ENCODE measurements around the gene CCDC188.
A peak's percentile ranks its signal among the peaks of the same experiment; 100 is the strongest.

Gene CCDC188

DNA sequence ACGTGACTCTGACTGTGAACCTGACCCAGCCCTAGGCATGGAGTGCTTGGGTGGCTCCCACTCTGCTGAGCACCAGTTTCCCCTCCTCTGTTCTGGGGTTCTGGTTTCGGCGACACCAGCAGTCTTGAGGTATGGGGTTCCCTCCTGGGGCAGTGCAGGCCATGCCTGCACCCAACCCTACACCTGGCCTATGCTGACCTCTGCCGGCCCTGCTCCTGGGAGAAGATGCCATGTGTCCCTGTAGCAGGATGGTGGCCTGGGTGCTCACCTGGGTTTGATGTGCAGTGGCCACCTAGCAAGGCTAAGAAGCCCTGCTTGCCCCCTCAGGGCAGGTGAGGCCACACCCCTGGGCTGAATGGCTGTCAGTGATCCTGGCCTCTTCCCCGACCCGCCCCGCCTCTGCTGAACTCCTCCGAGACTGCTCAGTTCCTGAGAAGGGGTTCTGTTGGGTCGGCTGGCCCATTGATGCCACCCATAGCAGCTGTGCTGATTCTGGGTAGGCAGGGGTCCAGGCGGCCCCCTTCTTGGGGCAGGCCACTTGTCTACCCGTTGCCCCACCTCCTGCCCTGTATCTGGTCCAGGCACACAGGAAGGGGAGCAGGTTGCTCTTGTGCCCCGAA is 16.8 kb downstream of the CCDC188 start:
- no peak for TF ChIP-seq CTCF (IDR thresholded peaks at IDR 0.05)
- H3K4me3 ChIP-seq = no peak overlapping the region
- no peak for DNase-seq (ENCODE audit: low spot score)
- no peak overlapping the region for H3K27ac ChIP-seq

DNA sequence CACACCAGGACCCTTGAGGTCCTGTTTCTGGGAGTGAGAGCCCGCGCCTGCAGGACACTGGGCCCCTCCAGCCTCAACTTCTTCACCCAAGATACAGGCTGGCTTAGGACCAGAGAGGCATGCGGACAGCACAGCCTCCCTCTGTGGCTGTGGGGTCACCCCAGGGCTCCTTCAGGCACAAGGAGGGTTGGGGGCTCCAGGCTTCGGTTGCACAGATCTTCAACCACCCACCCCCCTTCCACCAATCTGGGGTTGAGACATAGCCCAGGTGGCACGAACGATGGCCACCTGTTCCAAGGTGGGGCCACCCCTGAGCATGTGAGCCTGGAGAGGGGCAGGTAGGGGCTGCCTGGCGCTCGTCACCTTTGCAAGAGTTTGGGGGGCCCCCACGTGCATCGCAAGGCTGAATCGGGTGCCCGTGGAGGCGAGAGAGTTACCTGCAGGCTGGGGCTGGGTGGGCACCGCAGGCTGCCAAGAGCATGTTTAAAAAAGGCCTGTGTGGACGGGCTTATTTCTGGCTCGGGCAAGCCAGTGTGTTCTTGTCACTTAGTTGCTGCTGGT is 18.1 kb downstream of the CCDC188 start:
- TF ChIP-seq CTCF (IDR thresholded peaks at IDR 0.05) = no peak
- H3K27ac ChIP-seq = no peak overlapping the region
- no peak for DNase-seq (ENCODE audit: low spot score)
- H3K4me3 ChIP-seq = peak overlapping the region; percentile 100

DNA sequence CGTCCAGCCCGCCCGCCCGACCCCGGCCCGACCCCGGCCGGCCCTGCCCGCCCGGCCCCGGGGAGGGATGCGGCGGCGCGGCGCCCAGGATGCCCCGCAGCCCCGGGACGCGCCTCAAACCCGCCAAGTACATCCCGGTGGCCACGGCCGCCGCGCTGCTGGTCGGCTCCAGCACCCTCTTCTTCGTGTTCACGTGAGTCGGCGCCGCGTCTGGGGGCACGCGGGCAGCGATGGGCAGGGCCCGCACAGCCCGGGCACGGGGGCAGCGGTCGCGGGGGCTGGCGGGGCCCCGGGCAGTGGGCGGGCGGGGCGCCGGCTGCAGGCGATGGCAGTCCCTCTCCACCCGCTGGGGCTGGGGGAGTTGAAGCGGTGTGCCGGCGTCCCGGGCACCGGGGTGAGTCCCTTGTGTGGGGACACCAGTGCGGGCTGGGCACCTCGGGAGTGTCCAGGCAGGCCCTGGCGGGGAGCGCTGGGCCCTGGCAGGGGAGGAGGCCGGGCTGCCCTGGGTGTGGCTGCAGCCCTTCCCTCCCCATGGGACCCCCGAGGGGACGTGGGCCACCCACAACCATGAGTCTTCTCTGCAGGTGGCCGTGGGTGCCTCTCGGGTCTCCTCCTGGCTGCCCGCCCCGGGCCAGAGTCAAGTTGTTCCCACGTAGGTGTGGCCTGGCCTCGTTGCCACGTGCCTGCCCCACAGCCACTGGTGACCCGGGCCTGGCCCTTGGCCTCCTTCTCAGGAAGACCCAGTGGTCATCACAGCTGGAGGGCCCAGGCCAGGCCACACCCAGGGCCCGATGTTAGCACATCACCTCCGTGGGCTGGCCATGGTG is 18.8 kb downstream of the CCDC188 start:
- Histone ChIP-seq H3K27ac (peak overlapping the region; percentile 60 to 99), H3K4me3 (peak overlapping the region; percentile 100)
- TF ChIP-seq CTCF (IDR thresholded peaks at IDR 0.05) = no peak
- DNase-seq (ENCODE audit: low spot score) = peak; percentile 80

- no peak for TF ChIP-seq CTCF (IDR thresholded peaks at IDR 0.05)
- Histone ChIP-seq H3K27ac (peak within 1 kb of the TSS; percentile 85 to 99), H3K4me3 (peak within 1 kb of the TSS; percentile 100)
- no peak for DNase-seq (ENCODE audit: low spot score)
These were observed 19.3 kb downstream of the CCDC188 start, which contains the start of gene ZDHHC8 for GRCh38 chr22:20131597-20131858. Gene ZDHHC8, plus strand, starts transcription at chr22:20131804. Its CDS starts 144 bp downstream, at chr22:20131948.

DNA sequence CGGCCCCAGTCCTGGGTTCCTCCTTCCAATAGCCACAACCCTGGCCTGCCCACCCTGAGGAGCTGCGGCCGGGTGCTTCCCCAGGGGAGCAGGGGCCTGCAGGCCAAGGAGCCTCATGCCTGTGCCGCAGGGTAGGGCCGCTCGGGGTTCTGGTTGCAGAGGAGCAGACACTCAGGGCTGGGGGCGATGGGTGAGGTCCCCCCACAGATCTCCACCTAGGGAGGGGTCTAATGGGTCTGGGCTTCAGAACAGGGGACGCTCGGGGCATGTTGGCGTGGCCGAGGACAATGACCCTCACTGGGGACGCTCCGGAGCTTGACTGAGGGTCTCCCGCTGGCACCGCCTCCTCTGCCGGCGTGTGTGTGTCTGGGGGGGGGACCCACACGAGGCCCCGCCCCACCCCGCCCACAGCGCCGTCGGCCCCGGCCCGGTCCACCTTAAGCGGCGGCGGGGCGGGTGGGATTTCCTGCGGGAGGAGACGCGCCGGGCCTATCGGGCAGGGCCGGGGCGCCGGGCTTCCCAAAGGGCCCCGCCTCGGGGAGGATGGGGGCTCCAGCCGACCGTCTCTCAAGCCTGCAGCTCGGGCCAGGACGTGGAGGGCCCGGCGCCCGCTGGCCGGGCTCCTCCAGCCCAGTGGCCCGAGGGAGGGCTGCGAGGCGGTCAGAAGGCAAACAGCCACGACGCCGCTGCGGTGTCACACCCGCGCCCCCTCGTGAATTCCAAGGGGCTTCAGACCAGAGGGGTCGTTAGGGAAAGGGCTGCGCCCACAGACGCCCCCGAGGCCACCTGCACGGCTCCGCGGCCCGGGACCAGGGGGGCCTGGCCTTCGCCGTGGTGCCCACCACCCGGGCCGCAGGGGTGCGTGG is 19.9 kb downstream of the CCDC188 start:
- Histone ChIP-seq H3K27ac (peak overlapping the region; percentile 85 to 99), H3K4me3 (peak overlapping the region; percentile 100)
- peak; percentile 90 for DNase-seq (ENCODE audit: low spot score)
- TF ChIP-seq CTCF (IDR thresholded peaks at IDR 0.05) = no peak

DNA sequence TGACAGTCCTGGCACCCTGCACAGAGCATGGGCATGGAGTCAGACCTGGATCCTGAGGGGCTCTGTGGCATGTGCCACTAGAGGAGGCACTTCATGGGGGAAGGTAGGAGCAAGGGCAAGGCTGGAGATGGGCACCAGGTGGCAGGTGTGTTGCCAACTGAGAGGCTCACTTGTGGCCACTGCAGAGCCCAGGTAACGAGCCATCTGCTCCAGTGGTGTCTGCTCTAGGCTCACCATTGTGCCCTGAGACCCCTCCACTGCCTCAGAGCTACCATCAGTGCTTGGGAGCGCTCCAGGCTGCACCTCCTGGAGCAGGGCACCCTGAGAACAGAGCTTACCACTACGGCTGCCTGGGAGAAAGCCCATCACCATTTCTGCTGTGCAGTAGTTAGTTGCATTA is 20.5 kb downstream of the CCDC188 start:
- no peak for DNase-seq (ENCODE audit: low spot score)
- Histone ChIP-seq H3K4me3 (peak overlapping the region; percentile 100), H3K27ac (peak overlapping the region; percentile 85 to 99)

More for the DNA sequence above, 20.5 kb downstream of the CCDC188 start:
- no peak for TF ChIP-seq CTCF (IDR thresholded peaks at IDR 0.05)
